ENCODE results near the gene ARHGAP31.

Gene ARHGAP31

DNA sequence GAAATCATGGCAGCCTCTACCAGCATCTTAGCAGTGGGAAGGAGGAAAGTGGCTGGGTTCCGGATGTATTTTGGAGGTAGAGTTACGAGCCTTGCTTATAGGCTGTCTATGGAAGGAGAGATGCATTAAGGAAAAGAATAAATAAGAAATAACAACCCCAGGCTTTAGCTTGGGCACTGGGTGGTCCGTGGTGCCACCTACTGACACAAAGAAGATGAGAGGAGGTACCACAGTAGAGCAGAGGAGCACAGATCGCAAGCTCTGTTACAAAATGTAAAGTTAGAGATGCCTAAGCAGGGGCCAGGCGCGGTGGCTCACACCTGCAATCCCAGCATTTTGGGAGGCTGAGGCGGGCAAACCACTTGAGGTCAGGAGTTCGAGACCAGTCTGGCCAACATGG, 94.4 kb downstream of the ARHGAP31 start:
- DNase-seq (ENCODE audit: low read depth, low spot score), result peak; percentile 54

DNA sequence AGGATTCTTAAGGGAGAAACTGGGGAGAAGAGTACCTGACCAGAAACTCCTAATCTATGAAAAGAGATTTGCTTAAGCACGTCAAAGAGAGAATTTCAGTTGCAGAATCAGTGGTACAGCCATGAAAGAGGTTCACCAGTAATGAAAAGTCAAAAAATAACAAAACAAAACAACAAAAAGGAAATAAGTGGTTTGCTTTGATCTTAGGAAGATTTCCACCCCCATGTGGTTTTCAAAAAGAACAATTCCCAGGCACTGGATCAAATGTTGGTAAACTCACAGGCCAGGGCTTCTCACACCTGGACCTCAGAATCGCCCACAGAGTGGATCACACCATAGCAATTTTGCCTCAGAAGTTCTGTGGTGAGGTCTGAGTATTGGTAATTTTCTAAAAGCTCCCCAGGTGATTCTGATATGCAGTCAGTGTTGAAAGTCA, 101.8 kb downstream of the ARHGAP31 start:
- no peak for DNase-seq (ENCODE audit: low read depth, low spot score)

DNA sequence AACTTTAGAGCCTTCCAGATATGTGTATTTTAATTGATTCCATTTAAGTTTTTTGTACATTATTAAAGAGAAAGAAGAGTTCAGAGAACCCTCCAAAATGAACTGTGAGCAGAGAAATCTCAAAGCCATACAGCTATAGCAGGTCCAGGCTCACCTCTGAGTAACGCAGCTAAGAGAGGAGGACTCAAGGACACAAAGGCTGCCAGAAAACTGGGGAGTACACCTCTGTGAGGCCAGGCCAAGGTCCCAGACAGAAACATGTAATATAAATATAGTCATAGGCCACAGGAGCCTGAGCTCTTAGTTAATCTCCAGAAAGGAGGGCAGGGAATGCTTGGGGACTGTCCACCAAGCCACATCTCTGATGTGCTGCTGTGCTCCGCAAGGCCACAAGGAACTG, 102.7 kb downstream of the ARHGAP31 start:
- no peak for DNase-seq (ENCODE audit: low read depth, low spot score)

DNA sequence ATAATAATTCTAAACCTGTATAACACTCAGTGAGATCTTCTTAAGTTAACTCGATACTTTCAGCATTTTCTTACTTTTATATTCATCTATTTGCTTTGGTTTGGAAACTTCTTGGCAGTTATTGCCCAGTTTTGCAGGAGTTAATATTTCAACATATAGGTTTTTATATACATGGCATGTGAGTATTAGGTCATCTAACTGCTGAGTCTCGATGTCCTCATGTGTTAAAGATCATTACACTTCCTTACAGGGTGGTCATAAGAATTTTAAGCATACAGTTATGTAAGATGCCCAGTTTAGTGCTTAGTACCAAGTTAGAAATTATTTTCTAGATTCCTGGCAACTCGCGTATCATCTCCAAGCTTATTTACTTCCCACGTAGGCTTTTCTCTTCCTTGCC, 106.3 kb downstream of the ARHGAP31 start:
- DNase-seq (ENCODE audit: low read depth, low spot score), result no peak

DNA sequence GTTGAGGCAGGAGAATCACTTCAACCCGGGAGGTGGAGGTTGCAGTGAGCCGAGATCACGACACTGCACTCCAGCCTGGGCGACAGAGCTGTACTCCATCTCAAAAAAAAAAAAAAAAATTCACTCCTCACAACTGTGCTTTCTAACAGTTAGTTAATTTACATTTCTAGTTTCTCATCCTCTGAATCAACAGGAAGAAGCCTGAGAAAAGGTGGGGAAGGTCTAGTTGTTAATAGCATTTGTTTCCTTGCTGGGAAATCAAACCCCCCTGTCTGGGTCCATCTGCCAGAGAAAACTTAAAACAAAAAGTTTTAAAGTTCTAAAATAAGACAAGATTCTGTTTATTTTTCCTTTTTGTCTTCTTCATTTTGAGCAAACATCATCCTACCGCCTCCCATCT, 106.9 kb downstream of the ARHGAP31 start:
- DNase-seq (ENCODE audit: low read depth, low spot score), result no peak

DNA sequence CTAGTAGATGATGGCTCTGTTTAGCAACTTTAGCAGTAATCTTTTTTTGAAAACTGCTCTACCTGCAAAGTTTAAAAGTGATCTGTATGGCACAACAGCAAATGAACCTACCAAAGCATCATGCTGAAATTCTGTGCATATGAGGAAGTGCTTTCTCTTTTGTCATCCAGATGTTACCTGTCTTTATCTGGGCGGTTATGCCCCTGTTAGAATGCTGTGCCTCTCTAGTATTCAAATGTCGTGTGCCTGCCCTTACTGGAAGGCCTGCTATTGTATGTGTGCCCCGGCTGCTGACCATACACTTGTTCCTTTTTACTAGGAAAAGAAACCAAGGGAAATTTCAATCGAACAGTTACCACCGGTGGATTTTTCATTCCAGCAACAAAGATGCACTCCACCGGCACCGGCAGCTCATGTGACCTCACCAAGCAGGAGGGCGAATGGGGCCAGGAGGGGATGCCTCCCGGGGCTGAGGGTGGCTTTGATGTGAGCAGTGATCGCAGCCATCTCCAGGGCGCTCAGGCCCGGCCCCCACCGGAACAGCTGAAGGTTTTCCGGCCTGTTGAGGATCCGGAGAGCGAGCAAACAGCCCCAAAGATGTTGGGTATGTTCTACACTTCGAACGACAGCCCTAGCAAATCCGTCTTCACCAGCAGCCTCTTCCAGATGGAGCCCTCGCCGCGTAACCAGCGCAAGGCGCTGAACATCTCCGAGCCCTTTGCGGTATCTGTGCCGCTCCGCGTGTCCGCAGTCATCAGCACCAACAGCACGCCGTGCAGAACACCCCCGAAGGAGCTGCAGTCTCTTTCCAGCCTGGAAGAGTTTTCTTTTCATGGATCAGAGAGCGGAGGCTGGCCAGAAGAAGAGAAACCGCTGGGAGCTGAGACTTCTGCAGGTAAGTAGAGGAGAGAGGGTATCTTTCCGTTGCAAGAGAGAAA, 107.6 kb downstream of the ARHGAP31 start:
- DNase-seq (ENCODE audit: low read depth, low spot score), result no peak

DNA sequence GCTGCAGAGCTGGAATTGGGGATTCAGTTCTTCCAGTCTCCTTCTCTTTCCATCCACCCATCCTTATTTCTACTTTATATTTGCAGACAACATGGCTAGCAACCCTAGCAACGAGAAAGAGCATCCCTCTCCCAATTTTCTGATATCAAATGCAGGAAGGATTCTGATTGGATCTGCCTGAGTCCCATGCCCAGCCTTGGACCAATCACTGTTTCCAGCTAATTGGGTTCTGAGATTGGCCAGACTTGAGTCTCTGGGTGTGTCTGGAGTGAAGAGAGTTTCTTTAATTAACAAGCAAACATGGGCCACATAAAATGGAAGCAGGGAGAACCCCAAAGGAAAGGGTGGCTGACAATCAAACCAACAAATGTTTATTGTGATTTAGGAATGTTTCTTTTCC, 108.6 kb downstream of the ARHGAP31 start:
- DNase-seq (ENCODE audit: low read depth, low spot score), result no peak

DNA sequence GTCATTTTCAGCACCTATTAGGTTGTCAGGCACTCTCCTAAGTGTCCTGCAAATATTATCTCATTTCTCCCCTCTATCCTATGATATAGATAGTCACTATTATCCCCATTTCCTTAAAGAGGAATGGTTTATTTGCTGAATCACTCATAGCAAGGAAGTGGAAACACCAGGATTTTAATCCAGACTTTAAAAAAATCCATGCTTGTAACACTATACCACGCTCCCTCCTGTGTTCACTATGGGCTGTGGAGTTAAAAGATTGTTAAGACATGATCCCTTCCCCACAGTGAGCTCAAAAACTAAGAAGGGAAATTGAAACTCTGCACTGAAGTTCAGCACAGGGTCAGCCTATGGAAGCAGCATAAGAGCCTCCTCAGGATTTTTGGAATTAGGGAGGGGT, 109.0 kb downstream of the ARHGAP31 start:
- no peak for DNase-seq (ENCODE audit: low read depth, low spot score)

DNA sequence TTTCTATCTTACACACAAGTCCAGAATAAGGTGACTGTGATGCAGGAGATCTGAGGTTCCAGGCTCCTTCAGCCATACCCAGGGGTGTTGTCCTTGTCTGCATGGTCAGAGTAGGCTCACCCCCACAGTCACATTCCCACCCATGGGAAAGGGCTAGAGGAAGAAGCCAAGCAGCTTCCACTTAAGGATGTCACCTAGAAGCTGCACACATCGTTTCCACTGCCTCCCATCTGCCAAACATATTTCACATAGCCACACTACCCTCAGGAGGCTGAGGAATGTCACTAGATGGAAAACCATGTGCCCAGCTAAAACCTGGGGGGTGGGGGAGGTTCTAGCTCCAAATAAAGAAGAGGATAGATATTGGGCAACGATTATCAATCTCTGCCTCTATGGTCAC, 111.1 kb downstream of the ARHGAP31 start:
- DNase-seq (ENCODE audit: low read depth, low spot score), result peak; percentile 34

DNA sequence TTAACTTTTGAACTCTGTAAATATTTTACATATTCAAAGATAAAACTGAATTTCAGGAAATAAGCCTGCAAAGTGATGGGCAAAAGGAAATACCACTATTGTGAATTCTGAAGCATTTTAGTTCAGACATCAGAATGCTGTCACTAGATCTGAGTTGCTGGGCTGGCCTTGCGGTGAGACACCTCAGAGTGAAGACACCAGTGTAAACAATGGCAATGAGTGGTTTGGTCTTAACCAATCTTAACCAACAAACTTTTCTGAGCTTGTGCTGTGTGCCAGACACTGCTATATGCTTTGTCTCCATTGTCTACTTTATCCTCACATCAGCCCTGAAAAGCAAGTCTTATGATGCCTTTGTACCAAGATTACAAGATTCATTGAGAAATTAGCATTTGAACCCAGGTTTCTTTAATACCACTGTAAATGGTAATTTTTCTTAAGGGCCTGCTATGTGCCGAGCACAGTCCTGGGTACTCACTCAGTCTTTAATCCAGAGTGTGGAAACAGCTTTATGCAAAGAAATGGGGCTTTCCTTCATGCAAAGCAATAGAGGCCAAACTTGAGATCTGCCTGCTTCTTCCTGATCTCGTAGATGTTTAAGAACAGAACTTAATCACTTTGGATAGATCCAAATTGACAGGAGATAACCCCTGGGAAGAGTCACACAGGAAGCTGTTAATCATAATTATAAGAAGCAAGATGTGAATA, 114.2 kb downstream of the ARHGAP31 start:
- DNase-seq (ENCODE audit: low read depth, low spot score), result no peak

DNA sequence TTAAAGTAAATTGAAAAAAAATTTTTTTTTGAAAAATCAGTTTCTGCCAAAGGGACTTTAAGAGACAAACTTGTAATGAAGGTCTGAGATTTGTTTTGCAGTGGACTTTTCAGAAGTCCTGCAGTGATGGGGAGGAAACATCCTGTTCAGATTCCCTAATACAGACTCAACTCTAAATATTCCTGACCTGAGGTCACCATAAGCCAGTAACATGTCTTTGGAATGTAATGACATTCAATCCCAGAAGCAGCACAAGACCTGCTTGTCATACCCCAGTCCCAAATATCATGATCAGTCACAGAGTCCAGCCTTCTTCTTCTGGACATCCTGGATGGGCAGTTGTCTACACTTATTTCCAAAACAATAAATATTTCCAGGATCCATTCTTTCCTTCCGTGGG, 115.7 kb downstream of the ARHGAP31 start:
- no peak for DNase-seq (ENCODE audit: low read depth, low spot score)

DNA sequence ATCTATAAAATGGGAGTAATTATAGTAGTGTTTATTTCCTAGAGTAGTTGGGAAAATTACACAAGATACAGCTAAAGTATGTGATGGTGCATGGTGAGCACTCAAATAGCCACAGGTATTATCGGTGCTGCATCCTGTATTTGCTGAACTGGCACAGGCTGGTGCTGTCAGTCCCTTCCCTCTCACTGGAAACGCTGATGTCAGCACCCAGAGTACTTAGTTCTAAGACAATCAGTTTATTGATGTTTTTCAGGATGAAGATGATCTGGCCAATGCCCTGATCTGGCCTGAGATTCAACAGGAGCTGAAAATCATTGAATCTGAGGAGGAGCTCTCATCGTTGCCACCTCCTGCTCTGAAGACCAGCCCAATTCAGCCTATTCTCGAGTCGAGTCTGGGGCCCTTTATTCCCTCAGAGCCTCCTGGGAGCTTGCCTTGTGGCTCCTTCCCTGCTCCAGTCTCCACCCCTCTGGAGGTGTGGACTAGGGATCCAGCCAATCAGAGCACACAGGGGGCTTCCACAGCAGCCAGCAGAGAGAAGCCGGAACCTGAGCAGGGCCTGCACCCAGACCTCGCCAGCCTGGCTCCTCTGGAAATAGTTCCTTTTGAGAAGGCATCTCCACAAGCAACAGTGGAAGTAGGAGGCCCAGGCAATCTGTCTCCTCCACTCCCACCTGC, 119.6 kb downstream of the ARHGAP31 start:
- no peak for DNase-seq (ENCODE audit: low read depth, low spot score)

DNA sequence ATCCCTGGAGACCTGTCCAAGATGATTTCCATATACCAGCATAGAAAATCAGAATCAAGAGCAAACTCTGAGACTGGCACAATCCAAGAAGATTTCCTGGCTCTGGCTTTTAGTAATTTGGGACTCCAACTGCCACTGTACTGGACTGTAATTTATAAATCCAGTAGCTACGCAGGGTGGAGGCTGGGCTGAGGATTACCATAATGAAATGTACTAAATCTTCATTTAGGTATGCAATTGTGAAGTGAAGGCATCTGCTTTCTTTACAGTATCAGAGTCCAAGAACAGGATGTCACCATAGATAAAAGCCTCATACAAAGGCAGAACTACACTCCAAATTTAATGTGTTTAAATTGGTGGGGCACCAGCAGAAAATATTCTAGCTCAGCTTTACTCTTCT, 122.7 kb downstream of the ARHGAP31 start:
- DNase-seq (ENCODE audit: low read depth, low spot score), result no peak

DNA sequence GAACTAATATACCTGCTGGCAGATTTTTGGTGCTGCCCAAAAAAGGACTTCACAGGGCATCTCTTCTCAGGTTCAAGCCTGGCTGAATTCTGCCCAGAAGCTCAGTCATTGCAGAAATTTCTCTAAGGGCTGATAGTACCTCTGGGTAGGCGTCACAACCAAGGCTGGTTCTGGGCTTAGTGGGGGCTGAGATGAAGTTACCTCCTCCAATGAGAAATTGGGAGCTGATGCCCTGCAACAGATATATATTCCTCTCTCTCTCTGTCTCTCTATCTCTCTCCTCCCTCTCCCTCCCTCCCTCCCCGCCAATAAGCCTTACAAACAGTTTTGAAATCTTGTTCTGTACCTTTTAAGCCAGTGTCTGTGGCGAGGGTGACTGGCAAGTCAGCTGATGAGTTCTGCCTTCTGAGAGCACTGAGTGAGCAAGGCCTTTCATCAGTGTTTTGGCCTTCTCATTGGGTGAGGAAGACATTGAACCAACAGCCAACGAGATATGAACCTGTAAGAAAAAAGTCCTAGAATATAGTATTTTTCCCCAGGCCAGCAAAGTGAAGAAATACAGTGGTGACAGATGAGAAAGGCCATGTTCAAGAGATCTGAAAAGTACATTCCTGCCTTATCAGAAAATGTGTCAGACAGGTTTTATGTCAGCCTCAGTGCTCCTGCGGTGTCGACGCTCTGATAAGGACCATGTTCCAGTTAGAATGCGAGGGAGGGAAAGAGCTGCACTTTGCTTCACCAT, 123.8 kb downstream of the ARHGAP31 start:
- no peak for DNase-seq (ENCODE audit: low read depth, low spot score)

DNA sequence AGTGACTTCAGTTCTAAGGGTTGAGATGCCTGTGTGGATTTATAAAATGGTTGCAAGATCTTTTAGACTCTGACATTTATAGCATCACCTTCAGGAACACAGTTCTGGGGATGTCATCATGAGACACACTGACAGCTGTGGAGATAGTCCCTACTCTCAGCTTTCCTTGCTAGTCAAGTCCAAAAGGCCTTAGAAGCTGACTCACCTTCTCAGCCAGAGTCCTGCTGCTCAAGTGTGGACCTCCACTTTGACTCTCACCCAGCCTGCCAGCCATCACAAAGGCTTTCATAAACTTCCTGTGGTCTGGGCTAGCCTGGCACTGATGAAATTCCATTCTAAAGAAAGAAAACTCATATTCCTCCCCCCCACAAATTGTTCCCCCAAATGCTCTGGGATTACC, 124.5 kb downstream of the ARHGAP31 start:
- DNase-seq (ENCODE audit: low read depth, low spot score), result peak; percentile 26

DNA sequence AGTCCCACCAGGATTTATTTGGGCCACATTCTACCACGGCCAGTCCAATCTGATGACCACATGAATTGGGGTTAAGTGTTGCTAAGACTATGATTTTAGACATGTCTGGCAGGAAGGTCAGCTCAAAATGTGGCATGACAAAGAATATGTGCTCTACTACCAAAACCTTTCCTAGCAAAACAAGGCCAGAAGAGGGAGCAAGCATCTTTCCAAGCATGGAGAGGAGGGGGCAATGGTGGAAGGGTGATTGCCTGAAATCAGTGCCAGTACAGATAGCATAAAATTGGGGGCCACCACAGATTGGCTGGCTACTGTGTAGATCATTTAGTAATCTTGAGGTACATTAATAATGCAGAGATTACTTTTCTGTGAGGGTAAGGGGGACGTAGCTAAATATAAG, 126.0 kb downstream of the ARHGAP31 start:
- DNase-seq (ENCODE audit: low read depth, low spot score), result no peak

DNA sequence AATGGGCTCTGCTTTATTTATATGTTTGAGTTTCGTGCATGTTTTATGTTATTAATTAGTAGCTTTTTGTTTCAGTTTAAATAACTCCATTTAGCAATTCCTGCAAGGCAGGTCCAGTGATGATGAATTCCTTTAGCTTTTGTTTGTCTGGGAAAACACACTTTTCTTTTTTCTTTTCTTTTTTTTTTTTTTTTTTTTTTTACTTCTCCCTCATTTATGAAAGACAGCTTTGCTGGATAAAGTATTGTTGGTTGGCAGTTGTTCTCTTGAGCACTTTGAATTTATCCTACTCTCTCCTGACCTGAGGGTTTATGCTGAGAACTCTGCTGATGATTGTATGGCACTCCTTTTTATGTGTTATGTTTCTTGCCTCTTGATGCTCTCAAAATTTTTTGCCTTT, 133.5 kb downstream of the ARHGAP31 start:
- no peak for DNase-seq (ENCODE audit: low read depth, low spot score)

DNA sequence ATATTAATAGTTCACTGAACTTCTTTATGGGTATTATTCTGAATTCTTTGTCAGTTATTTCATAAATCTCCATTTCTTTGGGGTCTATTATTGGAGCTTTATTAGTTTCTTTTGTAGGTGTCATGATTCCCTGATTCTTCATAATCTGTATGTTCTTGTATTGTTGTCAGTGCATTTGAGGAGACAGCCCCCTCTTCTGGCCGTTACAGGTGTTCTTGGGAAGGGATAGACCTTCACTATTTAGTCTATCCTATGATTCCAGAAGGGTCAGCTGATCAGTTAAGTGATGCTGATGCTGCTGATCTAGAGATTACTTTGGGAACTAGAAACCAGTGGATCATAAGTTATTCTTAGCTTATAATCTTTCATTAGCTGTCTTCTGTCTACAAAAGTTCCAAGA, 134.4 kb downstream of the ARHGAP31 start:
- no peak for DNase-seq (ENCODE audit: low read depth, low spot score)

DNA sequence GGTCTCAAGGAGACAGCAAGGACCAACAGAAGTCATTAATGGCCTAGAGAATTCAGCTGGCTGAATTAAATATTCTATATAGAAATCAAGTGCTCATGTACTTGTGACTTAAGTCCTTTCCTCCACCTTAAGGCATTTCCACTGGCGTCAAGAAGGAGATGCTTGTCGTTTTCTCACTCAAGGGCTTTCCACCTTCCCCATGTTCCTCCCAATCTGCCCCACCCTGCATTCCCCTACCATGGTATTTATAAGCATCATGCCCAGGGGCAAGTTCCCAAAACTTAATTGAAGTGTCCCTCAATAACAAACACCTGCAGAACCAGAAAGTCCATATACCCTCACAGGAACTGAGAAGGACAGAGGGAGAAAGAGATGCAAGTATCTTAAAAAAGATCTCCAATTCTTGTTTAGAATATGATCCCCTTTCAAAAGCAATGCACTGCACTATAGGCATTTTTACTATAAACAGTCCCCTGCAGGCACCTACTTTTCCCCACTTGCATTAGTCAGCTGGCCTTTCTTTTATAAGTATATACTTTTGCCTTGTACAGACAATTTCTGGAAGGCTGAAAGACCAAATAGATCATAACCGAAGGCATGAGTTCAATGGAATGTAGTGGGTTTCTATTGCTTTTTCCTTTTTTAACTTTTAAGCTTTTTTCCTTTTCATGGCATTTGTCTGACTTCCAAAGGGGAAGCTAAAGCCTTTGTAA, 139.6 kb downstream of the ARHGAP31 start:
- no peak for DNase-seq (ENCODE audit: low read depth, low spot score)

DNA sequence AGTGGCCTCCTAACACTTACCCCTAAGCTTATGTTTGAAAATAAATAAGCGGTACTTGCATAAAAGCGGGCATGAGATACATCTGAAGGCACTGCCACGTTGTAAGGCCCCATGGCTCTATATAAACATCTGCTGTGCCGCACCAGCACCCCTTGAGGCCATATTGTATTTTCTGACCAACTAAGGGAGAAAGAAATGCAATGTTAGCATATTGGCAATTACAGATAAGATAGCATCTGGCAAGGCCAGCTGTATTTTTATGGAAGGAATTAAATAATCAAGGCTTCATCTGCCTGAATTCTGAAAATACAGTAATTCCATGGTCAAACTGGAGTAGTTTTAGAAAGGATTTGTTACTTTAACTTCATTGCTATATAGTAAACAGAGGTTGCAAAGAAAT, 140.5 kb downstream of the ARHGAP31 start:
- no peak for DNase-seq (ENCODE audit: low read depth, low spot score)

DNA sequence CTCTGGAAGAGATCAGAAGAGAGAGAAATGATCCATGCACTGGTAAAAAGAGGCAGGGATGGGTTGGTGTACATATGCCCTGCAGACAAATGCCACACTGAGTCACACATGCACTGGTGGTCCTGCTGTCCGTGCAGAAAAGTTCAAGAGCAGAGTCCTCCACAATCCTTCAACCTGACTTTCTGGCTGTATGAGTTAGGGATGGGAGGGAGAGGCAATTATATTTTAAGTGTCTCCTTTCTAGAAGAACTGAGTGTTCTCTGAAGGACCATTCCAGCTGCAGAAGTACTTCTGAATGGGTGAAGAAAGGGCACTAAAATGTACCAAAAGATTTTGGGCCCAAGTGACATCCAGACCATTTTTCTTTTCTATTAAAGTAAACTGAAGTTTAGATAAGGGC, 142.8 kb downstream of the ARHGAP31 start:
- no peak for DNase-seq (ENCODE audit: low read depth, low spot score)

Measured in astrocyte of the hippocampus (primary cell).